CD1c-positive myeloid dendritic cell (primary cell): ENCODE results near the gene CD2AP.
"Not testable (repeated sequence)": the region's sequence is repeated elsewhere in the genome, so short reads cannot be mapped to it uniquely, and the experiment has no call there.

Experiments
- DNase-seq: peaks from one replicate; pipeline ENCODE4 v3.0.0-alpha.2; 2016; ENCODE audit errors: extremely low spot score

CD2AP gene

DNA sequence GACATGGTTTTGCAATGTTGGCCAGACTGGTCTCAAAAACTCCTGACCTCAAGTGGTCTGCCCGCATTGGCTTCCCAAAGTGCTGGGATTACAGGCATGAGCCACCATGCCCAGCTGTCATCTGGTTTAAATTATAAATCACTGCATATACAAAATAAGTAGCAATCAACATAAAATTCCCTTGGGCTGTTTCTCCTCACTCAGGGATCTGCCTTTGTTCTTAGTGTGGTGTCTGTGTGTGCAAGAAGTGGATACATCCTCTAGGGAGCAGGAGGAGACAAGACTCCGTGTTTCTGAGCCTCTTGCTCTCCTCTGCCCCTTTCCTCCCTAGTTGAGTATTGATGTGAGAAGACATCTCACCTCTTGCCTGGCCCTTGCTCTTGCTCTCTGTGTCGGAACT, 155.6 kb downstream of the CD2AP start:
- DNase-seq, result no peak

DNA sequence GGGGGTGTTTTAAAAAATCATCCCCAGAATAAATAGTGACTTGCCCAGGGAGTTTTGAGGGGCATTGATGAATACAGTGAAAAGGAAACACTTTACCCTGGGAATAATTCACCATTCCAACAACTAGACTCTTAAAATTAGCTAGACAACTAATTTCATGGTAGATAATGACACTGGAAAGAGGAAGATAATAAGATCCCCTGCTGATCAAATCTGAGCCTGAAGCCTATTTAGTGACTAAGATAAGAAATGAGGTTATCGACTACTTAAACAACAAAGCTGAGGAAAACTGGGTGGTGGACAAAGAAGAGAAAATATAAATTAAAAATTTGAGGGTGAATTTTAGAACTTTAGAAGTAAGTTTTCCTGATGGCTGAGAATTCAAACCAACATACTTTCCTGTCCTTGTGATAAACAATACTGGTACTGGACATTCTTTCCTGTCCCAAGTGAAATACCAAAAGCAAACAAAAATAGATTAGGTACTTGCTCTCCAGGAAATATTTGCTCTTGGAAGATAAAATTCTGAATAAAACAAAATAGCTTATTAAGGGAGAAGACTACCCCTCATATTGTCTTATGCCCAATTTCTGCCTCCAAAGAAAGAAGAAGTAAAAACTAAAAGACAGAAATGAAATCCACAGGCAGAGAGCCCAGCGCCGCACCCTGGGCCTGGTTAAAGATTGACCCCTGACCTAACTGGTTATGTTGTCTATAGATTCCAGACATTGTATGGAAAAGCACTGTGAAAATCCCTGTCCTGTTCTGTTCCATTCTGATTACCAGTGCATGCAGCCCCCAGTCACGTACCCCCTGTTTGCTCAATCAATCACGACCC, 156.8 kb downstream of the CD2AP start:
- DNase-seq, result no peak

GRCh38 chr6:47646689-47647088, 169.1 kb downstream of the CD2AP start:
- no peak for DNase-seq

DNA sequence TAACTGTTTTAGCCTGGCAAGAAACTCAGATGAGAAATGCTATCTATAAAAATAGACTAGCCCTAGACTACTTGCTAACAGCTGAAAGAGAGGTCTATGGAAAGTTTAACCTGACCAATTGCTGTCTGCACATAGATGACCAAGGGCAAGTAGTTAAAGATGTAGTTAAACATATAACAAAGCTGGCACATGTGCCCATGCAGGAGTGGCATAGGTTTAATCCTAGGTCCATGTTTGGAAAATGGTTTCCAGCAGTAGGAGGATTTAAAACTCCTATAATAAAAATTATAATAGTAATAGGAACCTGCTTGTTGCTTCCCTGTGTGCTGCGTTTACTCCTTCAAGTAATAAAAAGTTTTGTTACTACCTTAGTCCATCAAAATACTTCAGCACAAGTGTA, 169.6 kb downstream of the CD2AP start:
- no peak for DNase-seq

DNA sequence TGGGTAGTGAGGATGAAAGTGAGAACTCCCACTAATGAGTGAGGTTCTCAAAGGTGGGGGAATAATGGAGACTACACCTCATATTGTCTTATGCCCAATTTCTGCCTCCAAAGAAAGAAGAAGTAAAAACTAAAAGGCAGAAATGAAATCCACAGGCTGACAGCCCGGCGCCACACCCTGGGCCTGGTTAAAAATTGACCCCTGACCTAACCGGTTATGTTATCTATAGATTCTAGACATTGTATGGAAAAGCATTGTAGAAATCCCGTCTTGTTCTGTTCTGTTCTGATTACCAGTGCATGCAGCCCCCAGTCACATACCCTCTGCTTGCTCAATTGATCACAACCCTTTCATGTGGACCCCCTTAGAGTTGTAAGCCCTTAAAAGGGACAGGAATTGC, 170.0 kb downstream of the CD2AP start:
- not testable (repeated sequence) for DNase-seq

- DNase-seq, result no peak
These were observed 170.4 kb downstream of the CD2AP start for GRCh38 chr6:47648031-47648430.

- no peak for DNase-seq
These were observed 173.2 kb downstream of the CD2AP start for GRCh38 chr6:47650553-47651432.

DNA sequence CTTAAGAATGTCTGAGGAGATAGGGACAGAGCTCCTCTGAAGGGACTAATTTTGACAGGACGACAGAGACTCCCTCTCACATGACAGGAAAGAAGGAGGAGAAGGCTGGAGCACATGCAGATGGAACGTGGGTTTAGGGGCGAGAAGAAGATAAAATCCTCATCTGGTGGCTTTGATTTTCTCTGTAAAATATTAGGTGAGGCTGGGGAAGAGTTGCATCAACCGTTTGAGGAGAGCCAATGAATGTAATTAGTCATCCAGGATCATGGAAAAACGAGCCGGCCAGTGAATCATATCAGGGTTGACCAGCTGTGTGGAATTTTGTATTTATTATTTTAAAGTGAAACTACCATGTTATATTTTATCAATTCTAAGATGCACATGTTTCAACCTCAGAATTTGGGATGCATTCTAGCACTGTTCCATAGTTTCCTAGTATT, 173.9 kb downstream of the CD2AP start:
- DNase-seq, result no peak

DNA sequence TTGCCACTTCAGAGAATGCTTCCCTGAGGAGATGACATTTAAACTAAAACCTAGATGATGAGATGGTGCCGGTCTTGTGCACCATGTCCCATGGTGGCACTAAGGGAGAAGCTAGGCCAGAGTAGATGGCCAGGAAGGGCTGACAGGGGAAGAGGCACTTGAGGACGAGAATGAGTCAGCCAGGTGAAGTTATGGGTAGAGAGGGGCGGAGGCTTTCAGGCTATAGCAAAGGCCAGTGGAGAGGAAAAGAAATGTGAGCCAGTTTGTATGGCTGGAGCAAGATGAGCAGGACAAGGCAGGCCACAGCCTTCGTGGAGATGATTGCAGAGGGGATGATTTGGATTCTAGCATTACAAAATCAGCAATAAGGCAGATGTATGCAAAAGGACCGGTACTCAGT, 176.1 kb downstream of the CD2AP start:
- no peak for DNase-seq

DNA sequence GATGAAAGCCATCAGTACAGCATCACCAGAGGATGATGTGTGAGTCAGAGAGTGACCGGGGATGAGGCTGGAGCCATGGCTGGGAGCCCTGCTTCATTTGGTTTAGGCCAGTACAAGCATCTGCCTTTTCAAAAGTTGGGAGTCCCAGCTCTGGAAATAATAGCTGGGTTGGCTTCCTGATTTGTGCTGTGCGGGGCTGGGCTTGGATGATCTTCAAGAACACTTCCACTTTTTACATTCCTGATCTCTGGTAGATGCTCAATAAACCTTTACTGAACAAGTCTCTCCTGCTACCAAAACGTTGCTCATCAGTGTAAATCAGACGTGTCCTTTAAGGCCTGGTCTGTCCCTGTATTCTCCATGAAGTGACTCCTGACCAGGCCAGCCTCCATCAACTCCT, 176.7 kb downstream of the CD2AP start:
- no peak for DNase-seq

GRCh38 chr6:47655719-47656595, 178.4 kb downstream of the CD2AP start:
- no peak for DNase-seq

GRCh38 chr6:47661960-47662359, 184.4 kb downstream of the CD2AP start:
- no peak for DNase-seq

DNA sequence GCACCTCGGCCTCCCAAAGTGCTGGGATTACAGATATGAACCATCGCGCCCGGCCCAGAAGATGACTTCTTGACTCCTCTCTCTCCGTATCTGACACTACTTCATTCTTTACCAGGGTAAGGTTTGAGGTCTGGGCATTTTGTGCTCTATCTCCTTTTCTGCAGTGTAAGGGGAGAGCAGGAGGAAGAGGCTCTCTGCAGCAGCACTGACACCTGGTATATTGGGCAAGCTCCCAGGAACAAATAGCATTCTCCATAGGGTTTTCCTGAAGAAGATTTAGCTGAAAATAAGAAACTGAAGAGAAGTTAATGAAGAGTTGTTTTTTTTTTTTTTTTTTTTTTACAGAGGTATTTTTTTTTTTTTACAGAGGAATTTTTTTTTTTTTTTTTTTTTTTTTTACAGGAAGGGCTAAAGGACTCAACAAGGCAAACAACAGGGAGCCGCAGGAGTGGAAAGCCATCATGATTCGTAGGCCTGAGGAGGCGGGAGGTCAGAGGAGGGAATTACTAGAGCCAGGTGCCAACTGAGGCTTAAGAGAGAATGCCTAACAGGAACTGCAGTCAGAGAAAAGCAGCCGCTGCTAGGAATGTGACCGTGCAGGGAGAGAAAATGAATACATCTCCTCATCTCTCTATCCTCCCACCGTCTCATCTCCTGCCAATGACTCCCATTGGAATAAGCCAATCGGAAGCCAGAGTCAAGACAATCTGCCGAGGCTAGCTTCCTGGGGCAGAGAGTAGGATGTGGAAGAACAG, 186.1 kb downstream of the CD2AP start:
- no peak for DNase-seq

GRCh38 chr6:47665112-47665511, 187.5 kb downstream of the CD2AP start:
- DNase-seq, result no peak

DNA sequence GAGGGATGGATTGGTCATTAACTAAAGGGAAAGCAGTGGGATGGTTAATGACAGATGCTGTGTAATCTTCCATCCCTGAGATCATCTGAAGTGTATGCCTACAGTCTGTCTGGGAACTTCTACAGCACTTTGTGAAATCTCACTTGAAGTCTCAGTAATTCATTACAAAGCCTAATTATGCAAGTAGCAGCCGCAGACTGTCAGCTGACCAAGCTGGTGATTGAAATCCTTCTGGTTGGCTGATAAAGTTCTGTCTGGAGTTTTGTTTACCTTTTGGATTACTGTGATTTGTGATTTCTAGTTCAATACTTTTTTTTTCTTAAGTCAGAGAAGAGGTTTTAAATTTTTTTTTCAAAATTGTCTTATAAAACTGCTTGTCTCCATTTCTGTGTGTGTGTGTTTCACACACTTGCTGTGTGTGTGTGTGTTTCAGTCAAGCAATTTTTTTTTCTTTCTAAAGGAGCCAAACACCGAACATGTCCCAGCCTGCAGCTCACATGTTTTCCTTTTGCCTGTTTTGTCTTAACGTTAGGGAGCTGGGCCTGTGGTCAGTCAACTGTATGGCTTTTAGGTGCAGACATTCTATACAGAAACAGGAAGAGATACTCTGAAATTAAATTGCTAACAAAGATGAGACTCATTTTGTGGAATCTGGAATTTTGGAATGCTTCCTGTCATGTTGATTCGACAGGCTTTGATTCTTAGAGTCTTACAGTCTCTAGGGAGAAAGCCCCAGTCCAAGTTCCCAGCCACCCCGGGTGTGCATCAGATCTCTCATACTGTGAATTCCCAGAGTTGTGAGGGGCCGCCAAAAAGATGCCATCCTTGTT, 192.3 kb downstream of the CD2AP start:
- no peak for DNase-seq

GRCh38 chr6:47670851-47671250, 193.3 kb downstream of the CD2AP start:
- no peak for DNase-seq

GRCh38 chr6:47671777-47672176, 194.2 kb downstream of the CD2AP start:
- no peak for DNase-seq

DNA sequence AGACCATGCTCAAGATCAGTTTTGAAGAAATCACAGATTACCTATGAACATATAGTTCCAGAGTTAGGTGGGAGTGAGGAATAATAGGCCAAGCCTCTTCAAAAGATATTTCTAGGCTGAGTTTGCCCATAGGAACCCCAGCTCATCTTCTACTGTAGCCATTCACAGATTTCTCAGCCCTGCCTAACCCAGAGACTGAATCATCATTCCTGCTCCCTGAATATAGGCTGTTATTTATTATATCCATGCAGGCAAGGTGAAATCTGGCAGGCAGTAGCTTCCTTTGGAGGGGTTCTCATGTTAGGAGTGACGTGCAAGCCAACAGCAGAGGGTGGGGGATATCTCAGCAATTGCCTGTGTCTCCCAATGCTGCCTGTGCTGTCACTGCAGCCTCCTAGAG, 195.2 kb downstream of the CD2AP start:
- DNase-seq, result no peak

DNA sequence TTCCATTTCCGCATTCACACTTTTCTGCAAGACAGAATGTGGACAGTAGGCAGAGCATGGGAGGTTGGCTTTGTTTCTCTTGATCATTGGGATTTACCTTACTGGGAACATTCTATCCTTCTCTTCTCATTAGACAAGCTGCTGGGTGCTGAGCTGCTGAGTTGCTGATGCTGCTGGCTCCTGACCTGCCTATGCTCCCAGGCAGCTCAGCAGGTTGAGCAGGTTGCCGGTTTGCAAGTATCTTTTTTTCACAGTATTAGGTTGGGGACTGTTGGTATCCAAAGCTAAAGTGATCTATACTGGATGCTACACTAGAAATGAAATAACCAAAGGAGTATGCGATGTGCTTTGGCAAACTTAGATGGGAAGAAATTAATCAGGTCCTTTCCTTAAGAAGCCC, 197.1 kb downstream of the CD2AP start:
- DNase-seq, result no peak
